CD14-positive monocyte (primary cell): ENCODE data around the gene CCDC7. TPM values are rescaled to one million over a fixed set of nuclear protein-coding genes. Genes with fewer than 3 reads are reported as not detected.
"Not testable (repeated sequence)": the region's sequence is repeated elsewhere in the genome, so short reads cannot be mapped to it uniquely, and the experiment has no call there.

ENCODE experiments used
- DNase-seq, 3 donors: peaks; one replicate each; pipeline ENCODE4 v3.0.0-alpha.2; 2011 to 2022
- H2AFZ ChIP-seq: 2 replicates; pipeline ENCODE4 v1.6.0; 2012; ENCODE audit warnings: mild to moderate bottlenecking, low read depth, low read length, inconsistent platforms; ENCODE audit not compliant: insufficient read depth, poor library complexity, severe bottlenecking
- H3K27ac ChIP-seq, 2 donors: 1 replicate in 1 of 2; 2 replicates in 1 of 2; pipeline ENCODE4 v1.5.1; 2012 to 2013; ENCODE audit warnings: low read length in 2 of 2, control low read depth in 1 of 2, inconsistent platforms in 1 of 2, low read depth in 1 of 2, mild to moderate bottlenecking in 1 of 2
- H3K27me3 ChIP-seq, 2 donors: one replicate each; pipeline versions ENCODE4 v1.6.0 to v1.6.1; 2011 to 2013; ENCODE audit warnings: low read length in 2 of 2; ENCODE audit not compliant: control insufficient read depth in 2 of 2, insufficient read depth in 2 of 2
- H3K36me3 ChIP-seq, 2 donors: replicated peaks in 1 of 2; 1 replicate in 1 of 2; 2 replicates in 1 of 2; pipeline versions ENCODE4 v1.5.1 to v1.6.1; 2012 to 2013; ENCODE audit warnings: low read length in 2 of 2, control low read depth in 1 of 2, inconsistent platforms in 1 of 2, mild to moderate bottlenecking in 1 of 2; ENCODE audit not compliant: insufficient read depth in 2 of 2, control insufficient read depth in 1 of 2
- H3K4me1 ChIP-seq, 2 donors: 1 replicate in 1 of 2; 2 replicates in 1 of 2; pipeline versions ENCODE4 v1.5.1 to v1.6.1; 2012 to 2013; ENCODE audit warnings: low read length in 2 of 2, control low read depth in 1 of 2, inconsistent platforms in 1 of 2, mild to moderate bottlenecking in 1 of 2, moderate library complexity in 1 of 2; ENCODE audit not compliant: insufficient read depth in 2 of 2, control insufficient read depth in 1 of 2
- H3K4me2 ChIP-seq: replicated peaks from 2 replicates; pipeline ENCODE3; 2012; ENCODE audit warnings: low read length, moderate library complexity, mild to moderate bottlenecking; ENCODE audit not compliant: poor library complexity, severe bottlenecking; ENCODE audit errors: extremely low read depth
- H3K4me3 ChIP-seq, 3 experiments: fragments of 200-600 bp in 1 of 3; sonication (generic) in 1 of 3; replicated peaks in 1 of 3; 1 replicate in 2 of 3; 2 replicates in 1 of 3; pipeline ENCODE4 v1.5.1; 2011 to 2013; ENCODE audit warnings: low read length in 3 of 3, mild to moderate bottlenecking in 3 of 3, control low read depth in 2 of 3, low read depth in 2 of 3, inconsistent platforms in 1 of 3, moderate library complexity in 1 of 3
- H3K79me2 ChIP-seq: 2 replicates; pipeline ENCODE4 v1.6.0; 2012; ENCODE audit warnings: mild to moderate bottlenecking, control low read depth, inconsistent platforms, low read length, moderate library complexity; ENCODE audit not compliant: insufficient read depth
- H3K9ac ChIP-seq: 2 replicates; pipeline ENCODE4 v1.6.0; 2017; ENCODE audit warnings: low read length, mild to moderate bottlenecking; ENCODE audit not compliant: insufficient read depth, poor library complexity, severe bottlenecking
- H3K9me3 ChIP-seq, 2 donors: replicated peaks in 1 of 2; 1 replicate in 1 of 2; 2 replicates in 1 of 2; pipeline versions ENCODE4 v1.5.1 to v1.6.1; 2012 to 2013; ENCODE audit warnings: low read length in 2 of 2, control low read depth in 1 of 2; ENCODE audit not compliant: control insufficient read depth in 1 of 2, insufficient read depth in 1 of 2
- H4K20me1 ChIP-seq: 2 replicates; pipeline ENCODE4 v1.6.0; 2012; ENCODE audit warnings: mild to moderate bottlenecking, low read length, control low read depth, moderate library complexity; ENCODE audit not compliant: insufficient read depth
- H3K27ac Mint-ChIP-seq, 7 donors: one replicate each; pipeline ENCODE4 v1.8.0; 2020; ENCODE audit warnings: mild to moderate bottlenecking in 7 of 7, mixed read lengths in 7 of 7, moderate library complexity in 6 of 7, inconsistent platforms in 2 of 7
- H3K27me3 Mint-ChIP-seq, 3 donors: one replicate each; pipeline ENCODE4 v1.8.0; 2021 to 2022; ENCODE audit warnings: low read depth in 3 of 3, mild to moderate bottlenecking in 3 of 3, mixed read lengths in 3 of 3, moderate library complexity in 3 of 3, inconsistent platforms in 1 of 3
- H3K36me3 Mint-ChIP-seq, 2 donors: one replicate each; pipeline ENCODE4 v1.8.0; 2020; ENCODE audit warnings: mixed read lengths in 2 of 2, inconsistent platforms in 1 of 2, mild to moderate bottlenecking in 1 of 2
- H3K4me1 Mint-ChIP-seq: one replicate; pipeline ENCODE4 v1.8.0; 2020; ENCODE audit warnings: mild to moderate bottlenecking, mixed read lengths
- H3K4me3 Mint-ChIP-seq, 2 donors: one replicate each; pipeline ENCODE4 v1.8.0; 2020; ENCODE audit warnings: mild to moderate bottlenecking in 2 of 2, mixed read lengths in 2 of 2, moderate library complexity in 1 of 2
- H3K9me3 Mint-ChIP-seq, 7 donors: one replicate each; pipeline ENCODE4 v1.8.0; 2020 to 2022; ENCODE audit warnings: mixed read lengths in 7 of 7, mild to moderate bottlenecking in 6 of 7, moderate library complexity in 6 of 7, inconsistent platforms in 2 of 7
- CTCF ChIP-seq: fragments of 200-600 bp; IDR thresholded peaks from one replicate; pipeline ENCODE4 v1.8.0; 2022; ENCODE audit warnings: antibody characterized with exemption, mild to moderate bottlenecking
- WGBS: methylation state at CpG from one replicate; pipeline ENCODE4 v1.1.5; 2013; ENCODE audit warnings: missing lambda C conversion rate; ENCODE audit not compliant: insufficient coverage; 5-methylcytosine and 5-hydroxymethylcytosine counted together
- intact Hi-C, 2 donors: fragments of 100-400 bp; cut with micrococcal nuclease; formaldehyde crosslinking; loops; one replicate each; pipeline versions ENCODE4 v1.15.0 to v1.15.1; 2023
- polyA plus RNA-seq, 3 donors: library from polyadenylated mRNA; depleted of rRNA in 1 of 3; unstranded in 2 of 3; stranded (reverse) in 1 of 3; fragments of 300-500 nt in 2 of 3; fragments of >200 nt in 1 of 3; fragmentation: Illumina TruSeq in 2 of 3; gene quantifications; 1 replicate in 2 of 3; 2 replicates in 1 of 3; pipeline ENCODE4 v1.2.3, GENCODE V29; 2012 to 2021

CCDC7 gene
- polyA plus RNA-seq, 3 donors, result 1.3 to 2.3 (median 2.0) TPM

GRCh38 chr10:32577448-32577847, 131.5 kb downstream of the CCDC7 start:
- H3K4me1 Mint-ChIP-seq, result no peaks in the 10 kb centered on the region
- no peak overlapping the region for H3K4me2 ChIP-seq
- H3K27ac ChIP-seq, result no peak overlapping the region
- H4K20me1 ChIP-seq, result no peaks in the 10 kb centered on the region
- H3K79me2 ChIP-seq, result no peaks in the 10 kb centered on the region
- no peaks in the 10 kb centered on the region for H3K36me3 Mint-ChIP-seq
- no peak overlapping the region for H3K27ac Mint-ChIP-seq
- no peaks in the 10 kb centered on the region for H3K36me3 ChIP-seq
- DNase-seq, result no peak
- H3K4me3 ChIP-seq, result no peak overlapping the region
- intact Hi-C loops, result no loop called here
- no peak overlapping the region for H3K9ac ChIP-seq
- no peaks in the 10 kb centered on the region for H3K9me3 ChIP-seq
- H3K27me3 ChIP-seq, result no peaks in the 10 kb centered on the region
- no peaks in the 10 kb centered on the region for H3K4me1 ChIP-seq
- peaks cover 0 to 2% (median 0%) of the 10 kb centered on the region in 7 donors for H3K9me3 Mint-ChIP-seq
- no peak overlapping the region for H3K4me3 Mint-ChIP-seq
- H2AFZ ChIP-seq, result no peak overlapping the region
- peaks cover 0 to 2% (median 0%) of the 10 kb centered on the region in 3 donors for H3K27me3 Mint-ChIP-seq
- no peak for TF ChIP-seq CTCF

- Histone ChIP-seq H3K79me2 (no peaks in the 10 kb centered on the region), H3K4me3 (no peak overlapping the region), H3K9ac (no peak overlapping the region), H3K4me1 (no peaks in the 10 kb centered on the region), H3K9me3 (no peaks in the 10 kb centered on the region), H3K27ac (no peak overlapping the region), H4K20me1 (no peaks in the 10 kb centered on the region), H3K36me3 (no peaks in the 10 kb centered on the region), H2AFZ (no peak overlapping the region), H3K4me2 (no peak overlapping the region), H3K27me3 (no peaks in the 10 kb centered on the region)
- no CpG with 5 or more reads among the region's 2 CpGs for WGBS
- H3K4me3 Mint-ChIP-seq, result no peak overlapping the region
- no peak for DNase-seq
- TF ChIP-seq CTCF, result no peak
- H3K36me3 Mint-ChIP-seq, result peaks cover 2 to 3% of the 10 kb centered on the region in 2 donors
- H3K4me1 Mint-ChIP-seq, result no peaks in the 10 kb centered on the region
- peaks cover 0 to 2% (median 0%) of the 10 kb centered on the region in 3 donors for H3K27me3 Mint-ChIP-seq
- H3K27ac Mint-ChIP-seq, result no peak overlapping the region
- intact Hi-C loops, result no loop called here
- peaks cover 0 to 11% (median 6%) of the 10 kb centered on the region in 7 donors for H3K9me3 Mint-ChIP-seq
Observed at GRCh38 chr10:32582946-32583345, 137.0 kb downstream of the CCDC7 start.

- H2AFZ ChIP-seq, intact Hi-C loops, H3K27me3 ChIP-seq, H3K27me3 Mint-ChIP-seq, H3K27ac Mint-ChIP-seq, H3K79me2 ChIP-seq, H3K4me3 Mint-ChIP-seq, H3K4me3 ChIP-seq, H3K27ac ChIP-seq, H3K4me2 ChIP-seq, H3K4me1 Mint-ChIP-seq, H3K4me1 ChIP-seq, H3K36me3 ChIP-seq, H4K20me1 ChIP-seq, H3K9ac ChIP-seq, DNase-seq: not testable (repeated sequence)
- Mint-ChIP-seq H3K36me3 (peaks cover 6 to 11% of the 10 kb centered on the region in 2 donors), H3K9me3 (peaks cover 23 to 41% (median 28%) of the 10 kb centered on the region in 7 donors)
- 75% methylated on average over 2 of the region's 5 CpGs for WGBS
- H3K9me3 ChIP-seq, result peaks cover 15 to 24% of the 10 kb centered on the region in 2 donors
Observed at GRCh38 chr10:32598022-32598421, 152.1 kb downstream of the CCDC7 start.
